ENCODE data around the gene COMMD4.
"Not testable (repeated sequence)": the region's sequence is repeated elsewhere in the genome, so short reads cannot be mapped to it uniquely, and the experiment has no call there.

The COMMD4 gene

GRCh38 chr15:75307778-75308390 is 28.0 kb upstream of the COMMD4 start:
- H4K8ac ChIP-seq (ENCODE audit: low read depth, low read length): no peak overlapping the region
- H2BK5ac ChIP-seq (ENCODE audit: low read length): no peak overlapping the region
- no peak overlapping the region for H3K18ac ChIP-seq (ENCODE audit: low read length)
- no peaks in the 10 kb centered on the region for H3K9me3 ChIP-seq (replicated peaks in 1 of 2; ENCODE audit: control insufficient read depth in 2 of 2, insufficient read depth in 1 of 2, low read depth in 1 of 2, low read length in 2 of 2)
- H3K4me2 ChIP-seq (ENCODE audit: insufficient read depth, low read length, poor library complexity, severe bottlenecking): no peak overlapping the region
- H3K4ac ChIP-seq (ENCODE audit: low read length): no peak overlapping the region
- no peak overlapping the region for H2BK12ac ChIP-seq (ENCODE audit: low read length)
- H3K36me3 ChIP-seq (replicated peaks in 1 of 2; ENCODE audit: control insufficient read depth in 2 of 2, insufficient read depth in 2 of 2, low read length in 2 of 2): no peaks in the 10 kb centered on the region
- DNase-seq (ENCODE audit: low spot score): peak; percentile 6
- H4K91ac ChIP-seq (ENCODE audit: low read depth, low read length, poor library complexity): no peak overlapping the region
- no peak overlapping the region for H2BK15ac ChIP-seq (ENCODE audit: low read length)
- H3K79me1 ChIP-seq (ENCODE audit: low read depth, low read length): peaks cover 2% of the 10 kb centered on the region
- H2AFZ ChIP-seq (ENCODE audit: low read length): no peak overlapping the region
- peaks cover 0 to 44% (median 7%) of the 10 kb centered on the region in 3 experiments for H3K27me3 ChIP-seq (ENCODE audit: control insufficient read depth in 3 of 3, insufficient read depth in 3 of 3, low read depth in 1 of 3, low read length in 3 of 3)
- H3K27ac ChIP-seq (replicated peaks; ENCODE audit: low read length): no peak overlapping the region
- H2AK5ac ChIP-seq (ENCODE audit: low read depth, low read length): no peak overlapping the region
- no peak overlapping the region for H3K9ac ChIP-seq (ENCODE audit: low read depth, low read length, poor library complexity)
- no peak overlapping the region for H3K4me3 ChIP-seq (ENCODE audit: low read length in 2 of 2)
- WGBS, 2 donors (ENCODE audit: extremely low coverage in 2 of 2, insufficient read length in 2 of 2, insufficient replicate concordance in 1 of 2): no CpG with 5 or more reads among the region's 15 CpGs
- H3K4me1 ChIP-seq (ENCODE audit: control insufficient read depth in 2 of 2, insufficient read depth in 1 of 2, low read depth in 1 of 2, low read length in 2 of 2): no peaks in the 10 kb centered on the region
- no peak overlapping the region for H2BK120ac ChIP-seq (ENCODE audit: low read depth, low read length)
- H3K23ac ChIP-seq (ENCODE audit: low read depth, low read length, poor library complexity): no peak overlapping the region
- H3K14ac ChIP-seq (ENCODE audit: low read length): no peak overlapping the region

GRCh38 chr15:75309711-75310110 is 26.2 kb upstream of the COMMD4 start:
- Histone ChIP-seq H3K27me3 (ENCODE audit: control insufficient read depth in 3 of 3, insufficient read depth in 3 of 3, low read depth in 1 of 3, low read length in 3 of 3) (peaks cover 0 to 38% (median 7%) of the 10 kb centered on the region in 3 experiments), H3K79me1 (ENCODE audit: low read depth, low read length) (peaks cover 2% of the 10 kb centered on the region), H3K9me3 (replicated peaks in 1 of 2; ENCODE audit: control insufficient read depth in 2 of 2, insufficient read depth in 1 of 2, low read depth in 1 of 2, low read length in 2 of 2) (no peaks in the 10 kb centered on the region), H2AK5ac (ENCODE audit: low read depth, low read length) (no peak overlapping the region), H2AFZ (ENCODE audit: low read length) (no peak overlapping the region), H3K4ac (ENCODE audit: low read length) (no peak overlapping the region), H2BK5ac (ENCODE audit: low read length) (no peak overlapping the region), H2BK120ac (ENCODE audit: low read depth, low read length) (no peak overlapping the region), H3K14ac (ENCODE audit: low read length) (no peak overlapping the region), H3K4me2 (ENCODE audit: insufficient read depth, low read length, poor library complexity, severe bottlenecking) (no peak overlapping the region), H3K4me1 (ENCODE audit: control insufficient read depth in 2 of 2, insufficient read depth in 1 of 2, low read depth in 1 of 2, low read length in 2 of 2) (no peaks in the 10 kb centered on the region), H3K23ac (ENCODE audit: low read depth, low read length, poor library complexity) (no peak overlapping the region), H3K27ac (replicated peaks; ENCODE audit: low read length) (no peak overlapping the region), H3K4me3 (ENCODE audit: low read length in 2 of 2) (no peak overlapping the region), H4K8ac (ENCODE audit: low read depth, low read length) (no peak overlapping the region), H2BK15ac (ENCODE audit: low read length) (no peak overlapping the region), H3K9ac (ENCODE audit: low read depth, low read length, poor library complexity) (no peak overlapping the region), H4K91ac (ENCODE audit: low read depth, low read length, poor library complexity) (no peak overlapping the region), H3K36me3 (replicated peaks in 1 of 2; ENCODE audit: control insufficient read depth in 2 of 2, insufficient read depth in 2 of 2, low read length in 2 of 2) (no peaks in the 10 kb centered on the region), H2BK12ac (ENCODE audit: low read length) (no peak overlapping the region), H3K18ac (ENCODE audit: low read length) (no peak overlapping the region)
- no peak for DNase-seq (ENCODE audit: low spot score)

GRCh38 chr15:75312548-75312947 is 23.3 kb upstream of the COMMD4 start:
- H2BK5ac ChIP-seq (ENCODE audit: low read length); H3K36me3 ChIP-seq (replicated peaks in 1 of 2; ENCODE audit: control insufficient read depth in 2 of 2, insufficient read depth in 2 of 2, low read length in 2 of 2); H2AK5ac ChIP-seq (ENCODE audit: low read depth, low read length); H2BK15ac ChIP-seq (ENCODE audit: low read length); H2BK120ac ChIP-seq (ENCODE audit: low read depth, low read length); H3K9me3 ChIP-seq (replicated peaks in 1 of 2; ENCODE audit: control insufficient read depth in 2 of 2, insufficient read depth in 1 of 2, low read depth in 1 of 2, low read length in 2 of 2); H3K9ac ChIP-seq (ENCODE audit: low read depth, low read length, poor library complexity); H3K23ac ChIP-seq (ENCODE audit: low read depth, low read length, poor library complexity); H3K4me2 ChIP-seq (ENCODE audit: insufficient read depth, low read length, poor library complexity, severe bottlenecking); H3K4me1 ChIP-seq (ENCODE audit: control insufficient read depth in 2 of 2, insufficient read depth in 1 of 2, low read depth in 1 of 2, low read length in 2 of 2); H2AFZ ChIP-seq (ENCODE audit: low read length); H3K18ac ChIP-seq (ENCODE audit: low read length); H3K27ac ChIP-seq (replicated peaks; ENCODE audit: low read length); H3K4me3 ChIP-seq (ENCODE audit: low read length in 2 of 2); H4K8ac ChIP-seq (ENCODE audit: low read depth, low read length); H2BK12ac ChIP-seq (ENCODE audit: low read length); H3K4ac ChIP-seq (ENCODE audit: low read length); H4K91ac ChIP-seq (ENCODE audit: low read depth, low read length, poor library complexity); DNase-seq (ENCODE audit: low spot score); H3K79me1 ChIP-seq (ENCODE audit: low read depth, low read length): not testable (repeated sequence)
- peaks cover 0 to 23% (median 7%) of the 10 kb centered on the region in 3 experiments for H3K27me3 ChIP-seq (ENCODE audit: control insufficient read depth in 3 of 3, insufficient read depth in 3 of 3, low read depth in 1 of 3, low read length in 3 of 3)
- no CpG with 5 or more reads among the region's 1 CpG for WGBS, 2 donors (ENCODE audit: extremely low coverage in 2 of 2, insufficient read length in 2 of 2, insufficient replicate concordance in 1 of 2)
- H3K14ac ChIP-seq (ENCODE audit: low read length): peak overlapping the region; percentile 21

GRCh38 chr15:75313116-75313845 is 22.6 kb upstream of the COMMD4 start:
- H2BK12ac ChIP-seq (ENCODE audit: low read length): no peak overlapping the region
- no peak overlapping the region for H3K23ac ChIP-seq (ENCODE audit: low read depth, low read length, poor library complexity)
- no peak overlapping the region for H4K8ac ChIP-seq (ENCODE audit: low read depth, low read length)
- H3K9me3 ChIP-seq (replicated peaks in 1 of 2; ENCODE audit: control insufficient read depth in 2 of 2, insufficient read depth in 1 of 2, low read depth in 1 of 2, low read length in 2 of 2): no peaks in the 10 kb centered on the region
- no peak overlapping the region for H2BK5ac ChIP-seq (ENCODE audit: low read length)
- H2BK120ac ChIP-seq (ENCODE audit: low read depth, low read length): no peak overlapping the region
- H3K4me1 ChIP-seq (ENCODE audit: control insufficient read depth in 2 of 2, insufficient read depth in 1 of 2, low read depth in 1 of 2, low read length in 2 of 2): no peaks in the 10 kb centered on the region
- H2AFZ ChIP-seq (ENCODE audit: low read length): no peak overlapping the region
- H3K4ac ChIP-seq (ENCODE audit: low read length): no peak overlapping the region
- H2BK15ac ChIP-seq (ENCODE audit: low read length): no peak overlapping the region
- no peak for DNase-seq (ENCODE audit: low spot score)
- no peak overlapping the region for H3K4me3 ChIP-seq (ENCODE audit: low read length in 2 of 2)
- peaks cover 0 to 16% (median 3%) of the 10 kb centered on the region in 3 experiments for H3K27me3 ChIP-seq (ENCODE audit: control insufficient read depth in 3 of 3, insufficient read depth in 3 of 3, low read depth in 1 of 3, low read length in 3 of 3)
- peaks cover 2% of the 10 kb centered on the region for H3K79me1 ChIP-seq (ENCODE audit: low read depth, low read length)
- H2AK5ac ChIP-seq (ENCODE audit: low read depth, low read length): peak overlapping the region; percentile 63
- no CpG with 5 or more reads among the region's 13 CpGs for WGBS, 2 donors (ENCODE audit: extremely low coverage in 2 of 2, insufficient read length in 2 of 2, insufficient replicate concordance in 1 of 2)
- H3K4me2 ChIP-seq (ENCODE audit: insufficient read depth, low read length, poor library complexity, severe bottlenecking): no peak overlapping the region
- H3K14ac ChIP-seq (ENCODE audit: low read length): no peak overlapping the region
- H3K27ac ChIP-seq (replicated peaks; ENCODE audit: low read length): no peak overlapping the region
- no peak overlapping the region for H3K9ac ChIP-seq (ENCODE audit: low read depth, low read length, poor library complexity)
- no peaks in the 10 kb centered on the region for H3K36me3 ChIP-seq (replicated peaks in 1 of 2; ENCODE audit: control insufficient read depth in 2 of 2, insufficient read depth in 2 of 2, low read length in 2 of 2)
- no peak overlapping the region for H4K91ac ChIP-seq (ENCODE audit: low read depth, low read length, poor library complexity)
- H3K18ac ChIP-seq (ENCODE audit: low read length): no peak overlapping the region
